Right forelimb (tissue), 1 donor: ENCODE results near the gene DNAAF9.
"Not testable (repeated sequence)": the region's sequence is repeated elsewhere in the genome, so short reads cannot be mapped to it uniquely, and the experiment has no call there.

Experiments
- DNase-seq: peaks from one replicate; pipeline ENCODE4 v3.0.0-alpha.2; 2018

Gene DNAAF9

GRCh38 chr20:3407040-3407770 is at the start of gene DNAAF9:
Gene DNAAF9, minus strand, starts transcription at chr20:3407669. Its CDS starts 112 bp downstream, at chr20:3407557.
- no peak for DNase-seq

GRCh38 chr20:3456648-3457047 is 49.2 kb upstream of the DNAAF9 start:
- DNase-seq: no peak

- no peak for DNase-seq
Observed at GRCh38 chr20:3454831-3455230, 47.4 kb upstream of the DNAAF9 start.

GRCh38 chr20:3452690-3453089 is 45.2 kb upstream of the DNAAF9 start:
- DNase-seq: no peak

- DNase-seq: no peak
Observed at GRCh38 chr20:3452136-3452535, 44.7 kb upstream of the DNAAF9 start.

GRCh38 chr20:3449319-3449718 is 41.9 kb upstream of the DNAAF9 start:
- DNase-seq: no peak

GRCh38 chr20:3447321-3447720 is 39.9 kb upstream of the DNAAF9 start:
- DNase-seq: no peak

- no peak for DNase-seq
Observed at GRCh38 chr20:3446779-3447178, 39.3 kb upstream of the DNAAF9 start.

- DNase-seq: no peak
Observed at GRCh38 chr20:3436864-3437574, 29.6 kb upstream of the DNAAF9 start.

GRCh38 chr20:3434232-3434631 is 26.8 kb upstream of the DNAAF9 start:
- DNase-seq: no peak

- DNase-seq: no peak
Observed at GRCh38 chr20:3433744-3434143, 26.3 kb upstream of the DNAAF9 start.

- DNase-seq: no peak
Observed at GRCh38 chr20:3432844-3433243, 25.4 kb upstream of the DNAAF9 start.

GRCh38 chr20:3431109-3431508 is 23.6 kb upstream of the DNAAF9 start:
- no peak for DNase-seq

GRCh38 chr20:3430376-3431069 is 23.1 kb upstream of the DNAAF9 start:
- DNase-seq: no peak

GRCh38 chr20:3426766-3427165 is 19.3 kb upstream of the DNAAF9 start:
- DNase-seq: not testable (repeated sequence)

GRCh38 chr20:3423126-3423525 is 15.7 kb upstream of the DNAAF9 start:
- no peak for DNase-seq

- DNase-seq: no peak
Observed at GRCh38 chr20:3421985-3422384, 14.5 kb upstream of the DNAAF9 start.

GRCh38 chr20:3420211-3420707 is 12.8 kb upstream of the DNAAF9 start:
- no peak for DNase-seq

- DNase-seq: not testable (repeated sequence)
Observed at GRCh38 chr20:3418161-3418560, 10.7 kb upstream of the DNAAF9 start.

GRCh38 chr20:3414122-3414521 is 6.7 kb upstream of the DNAAF9 start:
- no peak for DNase-seq

GRCh38 chr20:3413393-3413889 is 6.0 kb upstream of the DNAAF9 start:
- no peak for DNase-seq

- no peak for DNase-seq
Observed at GRCh38 chr20:3412600-3413392, 5.3 kb upstream of the DNAAF9 start.

GRCh38 chr20:3410464-3410863 is 3.0 kb upstream of the DNAAF9 start:
- DNase-seq: no peak
